ENCODE results near the gene CYP4F22.

GRCh38 chr19:15488489-15489226 lies 19.7 kb upstream of the CYP4F22 start:
- TF ChIP-seq EZH2 (IDR thresholded peaks at IDR 0.05; ENCODE audit: borderline replicate concordance, low read length) (no peak), CTCF (IDR thresholded peaks at IDR 0.05; ENCODE audit: low read length) (no peak)
